GM18505 (cell line): ENCODE data around the gene SYCP3.

Experiments used
- ATAC-seq: cut with Tn5 transposase; IDR thresholded peaks from one replicate; pipeline ENCODE4 v1.9.1; 2021; ENCODE audit not compliant: unreplicated experiment
- POLR2A ChIP-seq: IDR thresholded peaks from 4 replicates; pipeline ENCODE4 v1.6.1; 2011; ENCODE audit warnings: borderline replicate concordance; ENCODE audit not compliant: insufficient read depth, insufficient read length; ENCODE audit errors: extremely low read depth

SYCP3 gene

DNA sequence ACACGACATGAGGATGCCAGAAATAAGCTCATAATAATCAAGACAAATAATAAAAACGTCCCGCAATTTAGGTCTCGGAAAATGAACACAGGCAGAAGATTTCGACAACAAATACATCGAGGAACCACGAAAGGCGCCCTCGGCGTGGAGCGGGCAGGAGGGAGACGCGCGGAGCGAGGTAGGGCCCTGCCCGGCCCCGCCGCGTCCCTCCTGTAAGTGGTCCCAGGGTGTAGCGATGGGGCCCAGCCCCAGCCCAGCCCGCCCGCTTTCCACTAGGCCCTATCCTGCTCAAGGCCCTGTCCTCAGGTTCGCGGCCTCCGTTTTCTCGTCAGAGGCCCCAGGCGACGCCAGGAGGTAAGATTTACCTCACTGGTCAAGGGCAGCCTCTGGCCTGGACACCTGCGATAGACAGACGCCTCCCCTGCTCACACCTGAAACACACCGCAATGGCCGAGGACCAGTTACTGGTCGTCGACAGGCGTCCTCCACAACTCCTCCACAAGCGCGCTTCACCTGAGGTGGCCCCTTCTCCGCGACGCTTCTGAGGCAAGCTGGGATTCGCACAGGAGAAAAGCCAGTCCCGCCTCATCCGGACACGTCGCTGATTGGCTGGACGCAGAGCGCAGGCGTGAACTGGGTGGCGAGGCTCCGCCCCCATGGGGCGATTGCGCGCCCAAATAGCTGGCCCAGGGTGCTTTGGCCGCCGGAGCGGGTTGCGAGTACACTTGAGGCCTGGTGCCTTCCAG is at the start of gene SYCP3:
TSS of gene SYCP3 (minus strand) at position 543 of the 746 bp plus-strand sequence. CDS start 1,527 bp downstream, outside the sequence.
- no peak for ATAC-seq
- TF ChIP-seq POLR2A = no peak

DNA sequence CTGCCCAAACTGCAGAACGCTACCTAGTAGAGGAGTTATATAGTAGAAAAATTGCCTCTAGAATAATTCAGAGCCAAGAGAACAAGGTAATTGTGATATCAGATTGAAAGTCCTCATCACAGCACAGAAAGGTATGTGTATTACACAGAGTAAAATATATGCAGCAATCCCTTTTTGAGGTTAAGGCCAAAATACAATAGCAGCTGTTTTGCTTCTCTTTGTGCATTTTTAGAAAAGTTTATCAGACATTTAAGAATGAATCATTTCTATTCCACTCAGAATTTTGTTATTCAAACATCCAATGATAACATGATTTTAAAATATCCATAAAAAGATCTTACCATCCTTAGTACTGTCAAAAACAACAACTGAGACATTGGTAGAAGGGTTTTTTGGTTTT is 46.4 kb upstream of the SYCP3 start:
- ATAC-seq = no peak
- TF ChIP-seq POLR2A = no peak

DNA sequence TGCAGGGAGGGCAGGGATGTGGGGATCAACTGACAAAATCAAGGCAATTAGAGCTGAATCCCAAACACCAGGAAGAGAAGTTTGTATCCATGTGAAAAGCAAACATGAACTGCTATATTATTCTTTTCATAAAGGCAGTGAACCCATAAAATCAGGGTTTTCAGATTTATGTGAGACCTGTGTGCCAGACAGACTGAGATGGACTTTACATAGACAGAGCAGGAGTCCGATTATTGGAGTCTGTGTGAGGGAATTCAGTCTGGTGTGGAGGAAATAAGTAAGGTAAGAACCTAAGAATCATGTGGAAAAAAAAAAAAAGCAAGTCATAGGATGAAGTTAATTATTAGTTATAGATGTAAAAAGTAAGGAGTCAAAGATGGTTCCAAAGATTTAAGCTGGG is 45.1 kb upstream of the SYCP3 start:
- no peak for TF ChIP-seq POLR2A
- ATAC-seq = no peak

DNA sequence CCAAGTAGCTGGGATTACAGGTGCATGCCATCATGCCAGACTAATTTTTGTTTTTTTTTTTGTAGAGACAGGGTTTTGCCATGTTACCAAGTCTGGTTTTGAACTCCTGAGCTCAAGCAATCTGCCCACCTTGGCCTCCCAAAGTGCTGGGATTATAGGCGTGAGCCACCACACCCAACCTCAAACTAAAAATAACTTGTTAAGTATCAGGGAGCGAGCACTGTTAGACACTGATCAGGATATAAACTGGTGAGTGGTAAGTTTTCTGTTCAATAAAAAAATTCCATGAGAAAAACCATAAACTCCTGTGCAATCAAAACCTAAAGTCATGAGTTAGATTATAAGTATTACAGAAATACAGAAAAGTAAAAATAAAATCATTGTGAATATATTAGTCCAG is 44.6 kb upstream of the SYCP3 start:
- TF ChIP-seq POLR2A = no peak
- no peak for ATAC-seq

DNA sequence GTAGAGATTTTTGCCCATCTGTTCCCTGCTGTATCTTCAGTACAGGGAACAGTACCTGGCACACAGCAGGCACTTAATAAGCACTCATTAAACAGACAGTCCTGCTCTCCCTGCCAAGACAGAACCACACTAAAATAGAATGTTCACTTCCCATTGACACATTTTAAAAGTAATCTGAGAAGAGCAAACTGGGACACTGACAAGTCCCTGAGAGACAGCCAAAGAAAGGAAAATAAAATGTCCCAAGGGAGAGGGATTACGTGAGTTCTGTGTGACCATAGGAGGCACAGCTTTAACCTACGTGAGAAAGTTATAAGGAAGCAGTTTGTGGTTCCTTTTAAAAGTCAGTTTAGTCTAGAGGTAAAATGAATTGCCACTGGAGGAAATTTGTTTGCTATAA is 43.9 kb upstream of the SYCP3 start:
- TF ChIP-seq POLR2A = no peak
- ATAC-seq = no peak

DNA sequence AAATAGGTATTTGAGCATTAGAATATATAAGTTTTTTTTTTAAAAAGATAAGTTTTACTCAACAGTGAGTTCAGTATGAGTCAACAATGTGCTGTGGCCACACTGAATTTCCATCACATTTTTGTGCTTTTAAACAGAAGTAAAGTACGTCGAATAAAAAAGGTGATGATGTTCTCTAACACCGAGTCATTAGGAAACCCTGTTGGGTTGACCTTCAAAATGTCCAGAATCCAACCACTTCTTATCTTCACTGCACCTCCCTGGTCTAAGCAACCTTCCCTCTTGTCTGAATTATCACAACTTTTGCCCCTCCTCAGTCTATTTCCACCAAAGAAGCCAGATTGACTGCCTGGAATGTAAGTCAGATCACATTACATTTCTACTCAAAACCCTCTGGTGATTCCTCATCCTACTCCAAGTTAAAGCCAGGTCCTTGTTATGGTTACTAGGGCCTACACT is 43.0 kb upstream of the SYCP3 start:
- no peak for TF ChIP-seq POLR2A
- ATAC-seq = no peak

DNA sequence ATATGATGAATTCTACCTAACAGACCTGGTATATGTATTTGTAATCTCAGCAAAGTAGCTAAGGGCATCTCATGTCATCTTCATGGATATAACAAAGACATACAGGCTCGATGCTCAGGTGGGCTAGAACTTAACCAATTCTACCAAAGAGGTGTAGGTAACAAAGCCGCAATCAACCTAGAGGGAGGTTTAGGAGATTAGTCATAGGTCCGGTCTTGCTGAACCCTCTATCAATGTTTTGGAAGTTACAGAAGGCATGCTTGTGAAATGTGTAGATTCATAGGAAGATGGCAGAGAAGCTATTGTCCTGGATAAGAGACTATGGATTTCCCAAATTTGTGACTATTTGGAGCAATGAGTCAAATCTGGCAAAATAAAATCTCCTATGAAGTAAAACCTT is 42.6 kb upstream of the SYCP3 start:
- TF ChIP-seq POLR2A = no peak
- no peak for ATAC-seq

DNA sequence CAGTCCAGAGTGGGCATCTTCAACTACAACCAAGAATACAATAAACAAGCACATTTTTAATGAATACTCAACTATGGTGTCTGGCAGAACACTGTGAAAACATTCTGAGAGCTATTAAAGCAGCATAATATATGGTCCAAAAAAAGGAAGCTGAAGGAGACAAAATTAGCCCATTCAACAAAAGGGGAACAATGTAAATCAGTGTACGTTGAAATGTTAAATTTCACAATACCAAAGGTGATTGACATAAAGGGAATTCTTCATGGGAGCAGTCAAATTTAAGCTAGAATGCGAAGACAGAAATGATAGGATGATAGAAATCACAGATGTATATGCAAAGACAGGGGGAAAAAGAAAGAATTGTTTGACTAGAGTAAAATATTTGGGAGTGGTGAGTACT is 41.3 kb upstream of the SYCP3 start:
- TF ChIP-seq POLR2A = no peak
- ATAC-seq = no peak

DNA sequence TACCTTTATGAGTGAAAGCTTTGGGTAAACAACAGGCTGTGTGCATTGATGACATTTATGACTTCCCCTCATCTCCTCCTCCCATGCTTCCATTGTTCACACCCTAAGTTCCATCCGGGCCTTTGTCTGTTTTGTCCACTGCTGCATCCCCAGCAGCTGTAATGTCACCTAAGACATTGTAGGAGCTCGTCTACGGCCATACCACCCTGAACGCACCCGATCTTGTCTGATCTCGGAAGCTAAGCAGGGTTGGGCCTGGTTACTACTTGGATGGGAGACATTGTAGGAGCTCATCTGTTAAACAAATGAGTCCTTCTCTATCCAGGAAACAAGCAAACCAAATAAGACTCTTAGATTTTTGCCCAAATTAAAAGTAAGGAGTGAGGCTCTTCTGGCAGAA is 40.4 kb upstream of the SYCP3 start:
- no peak for ATAC-seq

DNA sequence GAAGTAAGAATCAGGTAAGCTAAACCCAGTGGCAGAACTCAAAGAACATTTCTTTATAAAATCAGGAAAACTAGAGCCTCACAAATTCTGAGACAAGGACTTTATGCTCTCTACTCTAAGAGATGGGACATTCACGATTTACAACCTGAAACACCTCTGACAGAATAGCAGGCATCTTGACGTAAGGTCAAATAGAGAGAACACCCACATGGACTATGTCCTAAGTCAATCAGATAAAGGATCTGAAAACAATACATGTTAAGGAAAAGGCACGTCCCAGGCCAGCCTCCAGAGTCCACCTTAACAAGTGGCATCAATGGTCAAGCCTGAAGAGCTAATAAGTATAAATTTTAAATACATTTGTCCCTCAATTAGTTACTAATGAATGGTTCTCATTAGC is 39.9 kb upstream of the SYCP3 start:
- no peak for TF ChIP-seq POLR2A
- ATAC-seq = no peak

More for the DNA sequence above, 40.4 kb upstream of the SYCP3 start:
- no peak for TF ChIP-seq POLR2A

DNA sequence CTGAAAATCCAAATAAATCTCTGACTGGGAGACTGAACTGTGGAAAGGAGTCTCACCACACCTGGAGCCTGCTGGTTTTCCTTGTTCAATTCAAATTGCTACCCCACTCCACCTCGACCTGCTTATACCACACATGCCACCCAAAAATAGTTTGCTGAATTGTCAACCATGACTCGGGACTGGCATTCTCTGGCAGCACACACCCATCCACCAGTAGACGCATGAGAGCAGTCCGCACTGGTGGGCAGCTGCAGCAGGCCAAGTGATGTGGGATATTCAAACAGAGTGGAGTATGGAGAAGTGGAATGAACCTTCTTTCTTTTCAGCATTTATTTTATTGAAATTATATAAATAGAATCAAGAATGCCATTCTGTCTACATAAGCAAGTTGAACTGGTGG is 38.7 kb upstream of the SYCP3 start:
- no peak for ATAC-seq
- no peak for TF ChIP-seq POLR2A

DNA sequence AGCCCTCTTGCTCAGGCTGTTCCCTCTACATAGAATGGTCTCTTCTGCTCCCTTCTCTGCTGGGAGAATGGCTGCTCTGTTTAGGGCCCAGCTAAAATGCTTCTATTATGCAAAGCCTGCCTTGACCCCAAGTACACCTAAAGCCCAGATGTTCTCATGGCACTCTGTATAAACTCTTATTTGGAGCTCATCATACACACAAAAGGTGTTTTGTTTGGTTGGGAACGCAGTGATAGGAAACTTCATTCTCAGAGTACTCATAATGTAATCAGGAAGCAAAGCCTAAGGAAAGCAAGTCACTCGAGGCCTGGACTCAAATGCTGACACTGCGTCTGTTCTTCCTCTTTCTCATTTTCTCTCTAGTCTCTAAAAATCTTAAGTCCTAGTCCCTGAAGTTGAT is 38.2 kb upstream of the SYCP3 start:
- TF ChIP-seq POLR2A = no peak
- ATAC-seq = no peak

DNA sequence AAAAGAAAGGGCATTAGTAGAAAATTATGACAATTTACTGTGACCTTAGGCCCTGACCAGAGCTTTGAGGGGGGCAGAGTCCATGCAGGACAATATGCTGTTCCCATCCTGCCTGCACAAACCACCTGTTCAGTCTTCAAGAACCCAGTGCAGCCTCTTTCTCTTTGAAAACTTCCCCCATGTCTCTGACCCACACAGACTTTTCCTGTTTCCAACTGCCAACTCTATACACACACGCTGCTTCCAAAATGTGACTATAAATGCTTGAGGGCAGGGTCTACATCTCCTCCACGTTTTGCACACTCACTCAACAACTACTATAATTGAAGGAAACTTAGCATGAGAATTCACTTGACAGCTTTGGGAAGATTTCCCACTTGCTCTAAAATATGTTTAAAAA is 36.6 kb upstream of the SYCP3 start:
- ATAC-seq = no peak
- no peak for TF ChIP-seq POLR2A

DNA sequence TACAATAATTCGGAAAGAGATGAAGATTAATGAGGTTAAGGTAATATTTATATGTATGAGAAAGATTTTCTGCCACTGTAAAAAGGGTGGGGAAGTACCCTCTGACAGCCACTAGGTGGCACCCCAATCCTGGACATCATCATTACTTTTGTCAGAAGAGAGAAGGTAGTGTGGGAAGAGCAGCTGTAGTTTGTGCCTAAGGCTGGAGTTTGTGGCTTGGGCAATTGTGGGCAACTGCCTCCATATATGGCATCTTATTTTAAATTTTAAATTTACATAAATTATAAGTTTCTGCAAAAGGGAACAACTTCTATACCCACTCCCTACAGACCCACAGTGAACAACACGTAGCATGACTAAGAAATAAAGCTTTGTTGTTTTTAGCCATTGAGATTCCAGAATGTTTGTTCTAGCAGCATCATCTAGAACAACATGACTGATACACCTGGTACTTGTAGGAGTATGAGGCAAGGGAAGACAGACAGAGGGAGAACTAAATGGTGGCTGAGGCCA is 34.4 kb upstream of the SYCP3 start:
- ATAC-seq = no peak

More for the DNA sequence above, 34.4 kb upstream of the SYCP3 start:
- TF ChIP-seq POLR2A = no peak
